ENCODE measurements around the gene COPRS.

The COPRS gene

GRCh38 chr17:31806921-31807320 lies 52.1 kb downstream of the COPRS start:
- no peak for TF ChIP-seq ZNF274 (IDR thresholded peaks at IDR 0.05; ENCODE audit: low read depth, low read length)
- H3K4me3 ChIP-seq (ENCODE audit: low read length), result no peak overlapping the region

GRCh38 chr17:31803494-31804213 lies 55.4 kb downstream of the COPRS start:
- no peak overlapping the region for H3K4me3 ChIP-seq (ENCODE audit: low read length)
- TF ChIP-seq ZNF274 (IDR thresholded peaks at IDR 0.05; ENCODE audit: low read depth, low read length), result no peak

DNA sequence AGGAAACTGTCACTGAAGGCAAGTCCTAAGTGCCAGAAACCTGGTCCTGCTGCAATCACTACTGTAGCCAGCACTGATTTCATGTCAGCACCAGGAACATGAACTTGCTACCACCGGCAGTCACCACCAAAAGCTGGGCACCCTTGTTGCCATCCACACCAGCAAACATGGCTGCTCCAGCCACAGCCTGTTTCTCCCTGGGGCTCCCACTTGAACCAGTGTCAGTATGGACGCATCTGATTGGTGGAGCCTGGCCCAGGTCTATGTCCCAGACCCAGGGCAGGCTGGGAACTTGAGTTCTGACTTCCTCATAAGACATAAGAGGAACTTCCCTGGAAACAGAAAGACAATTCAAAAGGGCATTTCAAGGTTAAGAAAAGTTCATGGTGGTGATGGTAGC lies 56.5 kb downstream of the COPRS start:
- H3K4me3 ChIP-seq (ENCODE audit: low read length), result no peak overlapping the region
- TF ChIP-seq ZNF274 (IDR thresholded peaks at IDR 0.05; ENCODE audit: low read depth, low read length), result no peak

Data from GM08714 (cell line).